Tibial artery (tissue), 4 donors: ENCODE data around the gene SLC16A13.
"Not testable (repeated sequence)": the region's sequence is repeated elsewhere in the genome, so short reads cannot be mapped to it uniquely, and the experiment has no call there.

Experiments
- DNase-seq, 2 donors: peaks; one replicate each; pipeline ENCODE4 v3.0.0-alpha.2; 2019
- H3K27ac ChIP-seq, 2 donors: fragments of 200-600 bp; sonication (generic) in 1 of 2; 1 replicate in 1 of 2; 2 replicates in 1 of 2; pipeline ENCODE4 v1.5.1; 2018 to 2019; ENCODE audit warnings: mild to moderate bottlenecking in 1 of 2
- H3K27me3 ChIP-seq, 2 donors: fragments of 200-600 bp; sonication (generic) in 1 of 2; one replicate each; pipeline versions ENCODE4 v1.5.1 to v1.6.0; 2016 to 2019
- H3K36me3 ChIP-seq, 3 donors: fragments of 200-600 bp; sonication (generic) in 2 of 3; one replicate each; pipeline ENCODE4 v1.5.1; 2016 to 2019; ENCODE audit warnings: mild to moderate bottlenecking in 2 of 3
- H3K4me1 ChIP-seq, 4 donors: fragments of 200-600 bp; sonication (generic) in 2 of 4; 1 replicate in 3 of 4; 2 replicates in 1 of 4; pipeline ENCODE4 v1.5.1; 2016 to 2019
- H3K4me3 ChIP-seq, 2 donors: fragments of 200-600 bp; sonication (generic) in 1 of 2; 1 replicate in 1 of 2; 2 replicates in 1 of 2; pipeline ENCODE4 v1.5.1; 2018 to 2019; ENCODE audit warnings: mild to moderate bottlenecking in 2 of 2
- H3K9me3 ChIP-seq, 3 donors: fragments of 200-600 bp; sonication (generic) in 1 of 3; one replicate each; pipeline ENCODE4 v1.5.1; 2016 to 2019
- intact Hi-C: fragments of 100-400 bp; cut with DNase I; formaldehyde crosslinking; loops from one replicate; pipeline ENCODE4 v1.15.0; 2023; ENCODE audit warnings: low total_unique reads
- TF ChIP-seq, protein P1 (sequence below), 2 experiments: fragments of 200-600 bp in 1 of 2; fragments of 450-650 bp in 1 of 2; IDR thresholded peaks; one replicate each; pipeline ENCODE4 v1.5.1; 2017 to 2019; ENCODE audit warnings: antibody characterized with exemption in 2 of 2, mild to moderate bottlenecking in 1 of 2, moderate library complexity in 1 of 2

SLC16A13 gene

GRCh38 chr17:7046127-7046724 lies 10.4 kb downstream of the SLC16A13 start:
- TF ChIP-seq, protein P1, sequence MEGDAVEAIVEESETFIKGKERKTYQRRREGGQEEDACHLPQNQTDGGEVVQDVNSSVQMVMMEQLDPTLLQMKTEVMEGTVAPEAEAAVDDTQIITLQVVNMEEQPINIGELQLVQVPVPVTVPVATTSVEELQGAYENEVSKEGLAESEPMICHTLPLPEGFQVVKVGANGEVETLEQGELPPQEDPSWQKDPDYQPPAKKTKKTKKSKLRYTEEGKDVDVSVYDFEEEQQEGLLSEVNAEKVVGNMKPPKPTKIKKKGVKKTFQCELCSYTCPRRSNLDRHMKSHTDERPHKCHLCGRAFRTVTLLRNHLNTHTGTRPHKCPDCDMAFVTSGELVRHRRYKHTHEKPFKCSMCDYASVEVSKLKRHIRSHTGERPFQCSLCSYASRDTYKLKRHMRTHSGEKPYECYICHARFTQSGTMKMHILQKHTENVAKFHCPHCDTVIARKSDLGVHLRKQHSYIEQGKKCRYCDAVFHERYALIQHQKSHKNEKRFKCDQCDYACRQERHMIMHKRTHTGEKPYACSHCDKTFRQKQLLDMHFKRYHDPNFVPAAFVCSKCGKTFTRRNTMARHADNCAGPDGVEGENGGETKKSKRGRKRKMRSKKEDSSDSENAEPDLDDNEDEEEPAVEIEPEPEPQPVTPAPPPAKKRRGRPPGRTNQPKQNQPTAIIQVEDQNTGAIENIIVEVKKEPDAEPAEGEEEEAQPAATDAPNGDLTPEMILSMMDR (IDR thresholded peaks at IDR 0.05), result no peak
- no peak for DNase-seq
- Histone ChIP-seq H3K36me3 (no peaks in the 10 kb centered on the region), H3K27ac (no peak overlapping the region), H3K4me1 (peaks cover 0 to 35% (median 26%) of the 10 kb centered on the region in 4 donors), H3K27me3 (peaks cover 8 to 80% of the 10 kb centered on the region in 2 donors), H3K4me3 (no peak overlapping the region), H3K9me3 (no peaks in the 10 kb centered on the region)
- intact Hi-C loops, result loop anchor here (5.0 kb wide), 1 partner anchor 91 kb away; no protein-coding TSS in a partner anchor

DNA sequence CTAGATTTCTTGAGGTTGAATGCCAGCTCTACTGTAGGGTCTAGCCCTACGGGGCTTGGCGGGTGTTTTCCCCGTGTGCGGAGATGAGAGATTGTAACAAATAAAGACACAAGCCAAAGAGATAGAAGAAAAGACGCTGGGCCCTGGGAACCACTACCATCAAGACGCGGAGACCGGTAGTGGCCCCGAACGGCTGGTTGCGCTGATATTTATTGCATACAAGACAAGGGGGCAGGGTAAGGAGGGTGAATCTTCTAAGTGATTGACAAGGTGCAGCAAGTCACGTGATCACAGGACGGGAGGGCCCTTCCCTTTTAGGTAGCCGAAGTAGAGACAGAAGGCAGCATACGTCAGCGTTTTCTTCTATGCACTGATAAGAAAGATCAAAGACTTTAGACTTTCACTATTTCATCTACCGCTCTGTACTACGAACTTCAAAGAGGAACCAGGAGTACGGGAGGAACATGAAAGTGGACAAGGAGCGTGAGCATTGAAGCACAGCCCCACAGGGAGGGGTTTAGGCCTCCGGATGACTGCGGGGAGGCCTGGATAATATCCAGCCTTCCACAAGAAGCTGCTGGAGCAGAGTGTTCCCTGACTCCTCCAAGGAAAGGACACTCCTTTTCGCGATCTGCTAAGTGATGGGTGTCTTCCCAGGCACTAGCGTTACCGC lies 11.0 kb downstream of the SLC16A13 start:
- not testable (repeated sequence) for H3K36me3 ChIP-seq, H3K9me3 ChIP-seq, H3K4me3 ChIP-seq, DNase-seq, H3K27ac ChIP-seq
- intact Hi-C loops, result loop anchor here (5.0 kb wide), 1 partner anchor 90 kb away; no protein-coding TSS in a partner anchor
- peaks cover 8 to 80% of the 10 kb centered on the region in 2 donors for H3K27me3 ChIP-seq
- peaks cover 0 to 35% (median 26%) of the 10 kb centered on the region in 4 donors for H3K4me1 ChIP-seq

DNA sequence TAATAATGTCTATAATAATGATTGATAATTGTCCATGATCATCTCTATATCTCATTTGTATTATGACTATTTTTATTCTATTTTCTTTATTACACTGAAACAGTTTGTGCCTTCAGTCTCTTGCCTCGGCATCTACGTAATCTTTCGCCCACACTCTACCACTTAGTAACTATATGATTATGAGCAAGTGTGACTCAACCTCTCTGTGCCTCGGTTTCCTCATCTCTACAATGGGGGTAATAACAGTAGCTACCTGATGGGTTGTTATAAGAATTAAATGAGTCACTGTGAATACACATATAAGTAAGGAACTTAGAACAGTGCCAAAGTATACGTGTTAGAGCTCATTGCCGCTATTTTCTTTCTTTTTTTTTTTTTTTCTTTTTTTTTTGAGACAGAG lies 11.8 kb downstream of the SLC16A13 start:
- Histone ChIP-seq H3K9me3 (no peaks in the 10 kb centered on the region), H3K36me3 (no peaks in the 10 kb centered on the region), H3K27ac (no peak overlapping the region), H3K27me3 (peaks cover 8 to 73% of the 10 kb centered on the region in 2 donors), H3K4me3 (no peak overlapping the region), H3K4me1 (peaks cover 0 to 29% (median 21%) of the 10 kb centered on the region in 4 donors)
- intact Hi-C loops, result loop anchor here (5.0 kb wide), 1 partner anchor 90 kb away; no protein-coding TSS in a partner anchor
- DNase-seq, result no peak
- TF ChIP-seq, protein P1 (IDR thresholded peaks at IDR 0.05), result no peak

GRCh38 chr17:7048968-7049367 lies 13.2 kb downstream of the SLC16A13 start:
- intact Hi-C loops, result loop anchor here (5.0 kb wide), 1 partner anchor 88 kb away; no protein-coding TSS in a partner anchor

GRCh38 chr17:7050583-7050982 lies 14.8 kb downstream of the SLC16A13 start:
- H3K27ac ChIP-seq, DNase-seq, H3K4me3 ChIP-seq, H3K36me3 ChIP-seq, intact Hi-C loops, H3K9me3 ChIP-seq: not testable (repeated sequence)
- Histone ChIP-seq H3K27me3 (peaks cover 0 to 59% of the 10 kb centered on the region in 2 donors), H3K4me1 (peaks cover 0 to 14% (median 5%) of the 10 kb centered on the region in 4 donors)

More at GRCh38 chr17:7048968-7049367, 13.2 kb downstream of the SLC16A13 start:
- Histone ChIP-seq H3K9me3 (no peaks in the 10 kb centered on the region), H3K4me1 (peaks cover 0 to 15% (median 7%) of the 10 kb centered on the region in 4 donors), H3K27me3 (peaks cover 4 to 68% of the 10 kb centered on the region in 2 donors), H3K36me3 (no peaks in the 10 kb centered on the region), H3K27ac (no peak overlapping the region), H3K4me3 (no peak overlapping the region)
- DNase-seq, result no peak
- TF ChIP-seq, protein P1 (IDR thresholded peaks at IDR 0.05), result no peak

- H3K4me3 ChIP-seq, result no peak overlapping the region
- H3K36me3 ChIP-seq, result no peaks in the 10 kb centered on the region
- H3K4me1 ChIP-seq, result no peaks in the 10 kb centered on the region
- TF ChIP-seq, protein P1 (IDR thresholded peaks at IDR 0.05), result no peak
- H3K27ac ChIP-seq, result no peak overlapping the region
- intact Hi-C loops, result no loop called here
- H3K27me3 ChIP-seq, result peaks cover 0 to 25% of the 10 kb centered on the region in 2 donors
- H3K9me3 ChIP-seq, result no peaks in the 10 kb centered on the region
- DNase-seq, result no peak
These were observed 20.6 kb downstream of the SLC16A13 start for GRCh38 chr17:7056386-7056785.
